GM19438 (cell line): ENCODE results near the gene ZBTB3.
"Not testable (repeated sequence)": the region's sequence is repeated elsewhere in the genome, so short reads cannot be mapped to it uniquely, and the experiment has no call there.

Experiments
- ATAC-seq: cut with Tn5 transposase; IDR thresholded peaks from one replicate; pipeline ENCODE4 v1.9.1; 2021; ENCODE audit warnings: low read depth; ENCODE audit not compliant: unreplicated experiment

Gene ZBTB3

DNA sequence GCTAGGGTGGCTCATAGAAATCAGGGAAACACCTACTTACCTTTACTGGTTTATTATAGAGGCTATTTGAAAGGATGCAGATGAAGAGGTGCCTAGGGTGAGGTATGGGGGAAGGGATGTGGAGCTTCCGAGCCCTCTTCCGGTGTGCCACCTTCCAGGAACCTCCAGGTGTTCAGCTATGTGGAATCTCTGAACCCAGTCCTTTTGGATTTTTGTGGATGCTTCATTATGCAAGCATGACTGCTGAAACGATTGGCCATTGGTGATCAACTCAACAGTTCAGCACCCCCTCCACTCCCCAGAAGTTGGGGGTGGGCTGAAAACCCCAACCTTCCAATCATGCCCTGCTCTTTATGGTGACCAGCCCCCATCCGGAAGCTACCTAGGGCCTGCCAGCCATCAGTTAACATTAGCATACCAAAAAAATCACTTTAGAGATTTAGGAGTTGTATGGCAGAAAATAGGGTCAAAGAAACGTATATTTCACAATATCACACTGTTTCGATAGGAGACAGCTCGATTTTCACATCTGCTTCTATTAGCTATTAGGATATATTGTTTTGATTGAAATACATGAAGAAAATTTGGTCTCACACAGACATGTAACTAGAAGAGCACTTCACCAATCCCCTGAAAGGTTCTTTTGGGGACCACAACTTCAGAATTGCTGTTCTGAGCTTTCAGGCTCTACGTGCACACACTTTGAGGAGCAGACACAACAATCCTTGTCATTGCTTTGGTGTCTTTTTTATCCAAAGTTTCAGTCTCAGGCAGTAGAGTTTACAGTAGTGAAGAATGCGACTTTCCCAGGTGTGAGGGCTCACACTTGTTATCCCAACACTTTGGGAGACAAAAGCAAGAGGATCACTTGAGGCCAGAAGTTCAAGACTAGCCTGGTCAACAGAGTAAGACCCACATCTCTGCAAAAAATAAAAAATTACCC, 4.2 kb upstream of the ZBTB3 start:
- no peak for ATAC-seq

DNA sequence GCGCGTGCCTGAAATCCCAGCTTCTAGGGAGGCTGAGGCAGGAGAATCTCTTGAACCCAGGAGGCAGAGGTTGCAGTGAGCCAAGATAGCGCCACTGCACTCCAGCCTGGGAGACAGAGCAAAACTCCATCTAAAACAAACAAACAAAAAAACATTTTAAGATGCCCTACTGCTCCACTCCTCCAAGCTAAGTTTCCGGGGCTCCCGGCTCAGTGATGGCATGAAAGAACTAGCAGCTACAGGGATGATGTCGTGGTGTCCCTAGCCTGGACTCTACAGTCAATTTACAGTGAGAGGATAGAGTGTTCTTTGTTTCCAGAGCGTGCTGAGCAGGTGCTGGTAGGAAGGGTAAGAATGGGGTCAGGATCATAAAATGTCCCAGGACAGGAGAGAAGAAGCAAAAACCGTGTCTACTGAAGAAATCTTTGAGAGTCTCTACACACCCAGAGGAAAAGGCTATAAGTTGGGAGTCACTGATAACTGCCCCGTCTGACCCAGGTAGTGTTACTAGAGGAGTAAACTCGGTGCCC, 1.2 kb upstream of the ZBTB3 start:
- no peak for ATAC-seq

DNA sequence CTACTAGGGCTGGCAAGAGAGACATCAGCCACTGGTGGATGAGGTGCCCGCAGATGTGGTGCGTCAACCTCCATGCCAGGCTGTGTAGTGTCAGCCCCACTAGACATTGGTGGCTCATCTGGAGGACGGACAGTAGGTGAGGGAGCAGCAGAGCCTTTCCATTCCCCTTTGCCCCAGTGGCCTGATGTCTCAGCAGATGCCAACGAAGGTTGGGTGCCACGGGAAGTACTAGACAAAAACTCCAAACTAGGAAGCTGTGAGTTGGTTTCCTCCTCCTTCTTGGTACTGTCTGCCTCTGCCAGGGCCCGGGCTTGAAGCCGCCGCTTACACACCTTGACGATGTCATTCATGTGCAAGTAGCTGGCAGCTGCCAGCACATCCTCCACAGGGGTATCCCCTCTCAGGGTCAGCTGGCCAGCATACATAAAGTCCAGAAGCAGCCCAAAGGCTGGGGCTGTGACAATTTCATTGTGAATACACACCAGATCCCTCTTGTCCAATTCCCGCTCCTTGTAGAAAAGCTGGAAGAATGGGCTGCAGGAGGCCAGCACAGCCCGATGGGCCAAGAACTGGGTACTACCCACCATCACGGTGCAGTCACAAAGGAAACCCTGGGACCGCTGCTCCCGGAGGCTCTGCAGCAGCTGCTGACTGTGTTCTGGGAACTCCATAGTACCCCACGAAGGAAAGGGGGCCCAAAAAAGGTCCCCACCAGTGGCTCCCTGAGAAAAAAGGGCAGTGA, 795 bp downstream of the ZBTB3 start:
- ATAC-seq: peak; percentile 2

DNA sequence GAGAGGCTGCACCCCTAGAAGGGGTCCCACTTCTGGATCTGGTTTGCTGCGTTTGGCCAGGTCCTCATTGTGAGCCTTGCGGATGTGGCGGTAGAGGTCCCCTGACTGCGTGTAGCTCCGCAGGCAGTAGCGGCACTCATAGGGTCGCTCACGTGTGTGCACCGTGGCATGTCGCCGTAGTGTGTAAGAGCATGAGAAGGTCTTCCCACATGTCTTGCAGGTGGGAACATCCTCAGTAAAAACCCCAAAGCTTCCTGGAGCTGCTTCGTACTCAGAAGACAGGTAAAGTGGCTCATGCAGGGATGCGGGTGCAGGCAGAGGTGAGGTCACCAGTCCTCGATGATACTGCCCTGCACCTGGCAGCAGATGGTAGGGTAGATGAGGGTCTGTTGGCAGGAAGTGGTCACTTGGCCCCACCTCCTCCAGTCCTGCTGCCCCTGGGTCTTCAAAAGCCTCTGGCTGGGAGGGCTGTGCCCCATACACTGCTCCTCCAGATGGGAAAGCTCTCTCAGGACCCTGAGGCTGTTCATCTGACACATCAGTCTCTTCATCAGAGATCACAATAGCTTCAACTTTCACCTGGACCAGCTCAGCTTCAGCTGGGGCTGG, 1.7 kb downstream of the ZBTB3 start:
- no peak for ATAC-seq

DNA sequence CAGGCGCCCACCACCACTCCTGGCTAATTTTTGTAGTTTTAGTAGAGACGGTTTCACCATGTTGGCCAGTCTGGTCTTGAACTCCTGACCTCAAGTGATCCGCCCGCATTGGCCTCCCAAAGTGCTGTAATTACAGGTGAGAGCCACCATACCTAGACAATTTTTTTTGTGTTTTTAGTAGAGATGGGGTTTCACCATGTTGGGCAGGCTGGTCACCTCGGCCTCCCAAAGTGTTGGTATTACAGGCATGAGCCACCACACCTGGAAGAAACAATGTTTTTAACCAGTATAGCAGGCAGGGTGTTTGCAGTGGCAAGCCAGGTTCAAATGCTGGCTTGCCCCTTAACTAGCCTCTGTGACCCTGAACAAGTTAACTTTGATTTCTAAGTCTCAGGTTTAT, 4.0 kb downstream of the ZBTB3 start:
- ATAC-seq: not testable (repeated sequence)

DNA sequence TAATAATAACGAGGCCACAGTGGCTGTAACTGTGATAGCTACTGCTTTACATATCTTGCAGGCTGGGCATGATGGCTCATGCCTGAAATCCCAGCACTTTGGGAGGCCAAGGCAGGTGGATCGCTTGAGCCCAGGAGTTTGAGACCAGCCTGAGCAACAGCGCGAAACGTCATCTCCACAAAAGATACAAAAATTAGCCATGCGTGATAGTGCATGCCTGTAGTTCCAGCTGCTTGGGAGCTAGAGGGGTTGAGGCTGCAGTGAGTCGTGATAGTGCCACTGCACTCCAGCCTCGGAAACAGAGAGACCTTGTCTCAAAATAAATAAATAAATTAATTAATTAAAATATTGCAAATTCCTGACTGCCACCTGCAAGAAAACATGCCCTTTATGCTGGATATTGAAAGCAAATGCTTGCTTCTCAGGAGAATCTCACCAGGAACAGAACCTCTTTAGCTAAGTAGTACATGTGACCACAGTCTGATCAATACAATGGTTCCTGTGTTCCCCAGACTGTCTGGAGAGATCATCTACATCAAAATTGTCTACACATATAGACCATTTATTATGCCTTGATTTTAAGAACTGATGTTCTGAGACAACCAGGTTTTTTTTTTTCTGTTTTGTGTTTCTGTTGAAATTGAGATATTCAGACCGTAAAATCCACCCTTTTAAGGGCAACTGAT, 6.3 kb downstream of the ZBTB3 start:
- ATAC-seq: no peak

DNA sequence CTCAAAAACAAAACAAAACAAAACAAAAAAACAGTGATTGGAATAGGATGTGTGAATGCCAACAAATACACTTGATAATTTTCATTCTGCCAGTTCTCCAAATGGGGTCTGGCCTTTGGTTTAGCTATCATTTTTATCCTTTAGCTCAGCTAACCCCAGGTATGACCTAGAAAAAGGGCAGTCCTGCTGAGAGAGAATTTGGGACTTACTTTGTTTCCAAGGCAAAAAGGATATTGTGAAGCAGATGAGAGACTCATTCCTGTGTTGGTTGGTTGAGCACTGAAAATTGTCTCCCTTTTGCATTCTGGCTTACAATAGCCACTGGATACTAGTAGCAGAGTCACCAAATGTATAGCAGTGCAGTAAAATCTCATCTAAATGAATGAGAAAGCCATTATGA, 16.8 kb downstream of the ZBTB3 start:
- ATAC-seq: no peak

DNA sequence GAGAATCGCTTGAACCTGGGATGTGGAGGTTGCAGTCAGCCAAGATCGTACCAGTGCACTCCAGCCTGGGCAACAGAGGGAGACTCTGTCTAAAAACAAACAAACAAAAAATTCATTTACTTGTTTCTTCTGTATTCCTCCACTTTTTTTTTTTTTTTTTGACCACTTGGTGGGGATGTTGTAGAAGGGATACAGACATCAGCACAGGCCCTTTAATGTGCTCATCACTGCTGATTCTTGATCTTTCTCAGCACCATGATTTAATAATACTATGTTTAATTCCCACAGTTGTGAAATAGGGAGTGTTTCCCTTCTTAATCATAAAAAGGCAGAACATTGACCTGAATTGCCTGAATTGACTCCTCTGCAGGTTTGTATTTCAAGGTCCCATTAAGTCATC, 21.1 kb downstream of the ZBTB3 start:
- no peak for ATAC-seq

DNA sequence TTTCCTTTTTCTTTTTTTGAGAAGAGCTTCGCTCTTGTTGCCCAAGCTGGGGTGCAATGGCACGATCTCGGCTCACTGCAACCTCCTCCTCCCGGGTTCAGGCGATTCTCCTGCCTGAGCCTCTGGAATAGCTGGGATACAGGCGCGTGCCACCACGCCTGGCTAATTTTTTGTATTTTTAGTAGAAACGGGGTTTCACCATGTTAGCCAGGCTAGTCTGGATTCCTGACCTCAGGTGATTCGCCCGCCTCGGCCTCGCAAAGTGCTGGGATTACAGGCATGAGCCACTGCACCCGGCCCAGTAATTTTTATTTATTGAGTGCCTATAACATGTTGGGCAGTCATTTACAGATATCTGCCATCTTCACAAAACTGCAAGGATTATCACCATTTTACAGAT, 23.9 kb downstream of the ZBTB3 start:
- not testable (repeated sequence) for ATAC-seq

DNA sequence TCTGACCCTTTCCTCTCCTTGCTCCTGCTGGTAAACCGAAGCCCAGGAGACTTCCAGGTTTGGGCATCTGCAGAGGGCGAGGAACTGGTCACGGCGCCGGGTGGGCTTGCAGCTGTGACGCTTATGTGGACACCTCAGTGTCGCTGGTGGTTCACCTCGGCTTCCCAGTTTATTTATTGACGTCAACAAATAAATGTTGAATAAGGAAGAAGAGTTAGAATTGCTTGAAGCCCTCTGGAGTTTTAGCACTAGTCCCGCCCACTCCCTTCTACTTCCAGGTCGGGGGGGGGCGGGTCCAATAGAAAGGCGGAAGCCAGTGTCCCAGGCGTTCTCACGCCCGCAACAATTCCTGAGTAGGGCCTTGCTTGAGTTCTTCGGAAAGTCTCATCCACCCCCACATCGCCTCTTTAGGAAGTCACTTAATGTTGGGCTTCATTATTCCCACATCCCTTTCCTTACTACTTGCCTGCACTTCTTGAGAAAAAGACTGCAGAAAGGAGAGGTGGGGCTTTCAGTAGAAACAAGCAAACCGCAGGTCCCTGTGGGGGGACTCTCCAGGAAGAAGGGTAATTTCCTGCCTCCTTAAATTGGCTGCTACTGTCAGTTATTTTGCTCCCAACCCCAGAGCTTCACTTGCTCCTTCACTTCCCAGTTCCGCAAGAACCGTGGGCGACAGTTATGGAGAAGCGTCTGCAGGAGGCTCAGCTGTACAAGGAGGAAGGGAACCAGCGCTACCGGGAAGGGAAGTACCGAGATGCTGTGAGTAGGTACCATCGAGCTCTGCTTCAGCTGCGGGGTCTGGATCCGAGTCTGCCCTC, 25.6 kb downstream of the ZBTB3 start, which contains the start of gene TTC9C:
Gene TTC9C (plus strand): TSS at position 316 of the 818 bp plus-strand sequence. CDS start 363 bp downstream, at position 679.
- peak; percentile 24 for ATAC-seq

DNA sequence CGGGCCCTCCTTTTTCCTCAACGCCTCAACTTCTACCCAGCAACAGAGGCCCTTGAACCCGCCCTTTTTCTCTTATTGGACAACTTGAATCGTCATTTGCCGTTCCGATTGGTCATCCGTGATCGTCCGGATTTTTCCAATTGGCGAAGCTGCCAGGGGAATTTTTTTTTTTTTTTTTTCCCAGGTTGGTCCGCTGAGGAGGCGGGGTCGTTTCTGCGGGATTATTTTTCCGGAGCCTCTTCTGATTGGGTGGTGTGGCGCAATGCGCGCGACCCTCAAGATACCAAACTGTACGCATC, 26.1 kb downstream of the ZBTB3 start:
- peak; percentile 51 for ATAC-seq

DNA sequence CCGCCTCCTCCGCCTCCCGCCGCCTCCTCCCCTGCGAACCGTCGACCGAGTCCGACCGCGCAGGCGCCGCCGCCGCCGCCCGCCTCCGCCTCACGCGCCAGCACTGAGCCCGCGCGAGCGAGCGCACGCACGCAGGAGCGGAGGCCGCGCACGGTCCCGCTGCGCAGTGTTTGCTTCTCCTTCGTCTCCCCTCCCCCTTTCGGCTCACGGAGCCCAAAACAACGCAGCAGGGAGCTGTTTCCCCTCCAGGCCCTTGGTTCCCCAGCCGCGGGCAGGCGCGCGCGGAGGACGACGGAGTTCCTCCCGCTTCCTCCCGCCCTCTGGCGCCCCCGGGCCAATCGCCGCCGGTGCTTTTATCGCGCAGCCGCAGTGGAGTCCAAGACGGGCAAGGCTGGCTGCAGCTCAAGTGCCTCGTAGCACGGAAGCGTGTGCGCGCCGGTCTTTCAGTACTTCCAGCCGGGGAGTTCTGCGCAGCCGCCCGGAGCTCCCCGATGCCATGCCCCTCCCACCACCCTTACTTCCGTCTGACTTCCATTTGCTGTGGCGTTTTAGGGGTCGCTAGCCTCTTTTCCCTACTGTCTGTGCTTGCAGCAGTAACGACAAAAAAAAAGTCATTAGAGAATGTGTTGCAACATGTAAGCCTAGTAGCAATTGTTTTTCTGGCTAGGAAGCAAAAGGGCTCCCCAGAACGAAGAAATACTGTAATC, 26.6 kb downstream of the ZBTB3 start, which contains the start of gene HNRNPUL2:
Gene HNRNPUL2 (minus strand): TSS at position 293 of the 707 bp plus-strand sequence. CDS start 301 bp downstream, outside the sequence.
- peak; percentile 66 for ATAC-seq

DNA sequence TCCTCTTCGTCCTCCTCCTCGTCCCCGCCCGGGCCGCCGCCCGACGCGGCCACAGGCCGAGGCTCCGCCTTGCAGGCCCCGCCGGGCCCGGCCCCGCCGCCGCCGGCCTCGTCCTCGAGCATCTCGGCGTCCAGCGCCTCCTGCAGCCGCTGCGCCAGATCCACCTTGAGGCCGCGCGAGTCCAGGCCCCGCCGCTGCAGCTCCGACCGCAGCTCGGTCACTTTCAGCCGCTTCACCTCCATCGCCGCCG, 27.1 kb downstream of the ZBTB3 start:
- no peak for ATAC-seq

DNA sequence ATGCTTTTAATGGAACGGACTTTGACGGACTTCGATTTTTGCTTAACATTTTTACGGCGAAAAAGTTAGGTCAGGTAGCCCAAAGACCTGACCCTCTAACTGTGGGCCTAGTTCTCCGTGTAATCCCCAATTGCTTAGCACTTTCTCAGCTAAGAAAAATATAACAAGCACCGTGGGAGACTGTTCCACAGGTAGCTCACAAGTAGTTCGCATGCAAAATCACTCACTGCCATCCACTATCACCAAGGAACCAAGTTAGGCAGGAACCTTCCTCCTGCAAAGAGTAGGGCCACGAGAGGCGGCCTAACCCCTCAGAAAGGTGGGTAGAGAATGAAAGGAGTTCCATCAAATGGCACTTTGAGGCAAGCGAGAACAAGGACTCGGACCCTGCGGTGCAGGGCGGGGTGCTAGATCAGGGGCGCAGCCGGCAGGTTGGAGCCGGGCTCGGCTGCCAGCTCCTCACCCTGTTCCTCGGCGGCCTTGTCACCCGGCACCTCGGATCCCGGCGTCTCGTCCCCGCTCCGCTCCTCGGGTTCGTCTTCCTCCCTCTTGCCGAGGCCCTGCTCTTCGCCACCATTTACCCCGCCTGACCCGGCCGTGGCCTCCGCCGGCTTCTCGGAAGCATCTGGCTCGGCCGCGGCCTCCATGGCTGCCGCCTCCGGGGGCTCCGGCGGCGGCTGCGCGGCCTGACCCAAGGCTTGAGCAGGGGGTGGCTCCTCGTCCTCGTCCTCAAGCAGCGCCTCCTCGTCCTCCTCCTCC, 27.6 kb downstream of the ZBTB3 start:
- no peak for ATAC-seq

DNA sequence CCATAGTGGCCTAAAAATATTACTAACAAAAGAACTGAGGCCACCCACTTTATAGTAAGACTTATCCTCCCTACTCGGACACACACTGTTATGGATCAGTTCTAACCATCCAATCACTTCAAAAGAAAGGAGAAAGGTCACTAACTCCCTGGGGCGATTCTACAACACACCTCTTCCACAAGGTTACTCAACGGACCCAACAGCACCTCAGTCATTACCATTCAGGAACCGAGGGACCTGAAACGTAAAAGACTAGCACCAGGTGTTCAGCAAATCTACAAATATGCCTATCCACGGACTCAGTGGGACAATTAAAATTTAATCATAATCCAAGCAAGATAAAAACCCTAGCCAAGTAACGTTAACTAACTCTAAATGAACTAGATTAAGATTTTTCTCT, 28.3 kb downstream of the ZBTB3 start:
- no peak for ATAC-seq

DNA sequence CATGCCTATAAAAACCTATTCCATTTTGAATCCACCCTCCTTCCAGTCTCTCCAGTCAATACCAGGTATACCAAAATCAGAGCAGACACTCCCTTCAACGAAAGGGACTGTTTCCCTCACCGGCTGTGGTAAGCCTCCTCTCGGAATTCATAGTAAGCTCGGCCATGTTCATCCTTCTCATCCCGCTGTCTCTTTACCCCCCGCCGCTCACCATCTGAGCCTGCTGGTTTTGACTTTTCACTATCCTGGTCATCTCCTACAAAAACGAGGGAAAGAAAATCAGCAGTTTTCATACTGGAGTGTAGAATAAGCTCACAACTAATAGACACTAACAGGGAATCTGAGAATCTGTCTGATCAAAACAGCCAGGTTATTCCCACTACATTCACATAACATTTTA, 29.8 kb downstream of the ZBTB3 start:
- ATAC-seq: no peak

DNA sequence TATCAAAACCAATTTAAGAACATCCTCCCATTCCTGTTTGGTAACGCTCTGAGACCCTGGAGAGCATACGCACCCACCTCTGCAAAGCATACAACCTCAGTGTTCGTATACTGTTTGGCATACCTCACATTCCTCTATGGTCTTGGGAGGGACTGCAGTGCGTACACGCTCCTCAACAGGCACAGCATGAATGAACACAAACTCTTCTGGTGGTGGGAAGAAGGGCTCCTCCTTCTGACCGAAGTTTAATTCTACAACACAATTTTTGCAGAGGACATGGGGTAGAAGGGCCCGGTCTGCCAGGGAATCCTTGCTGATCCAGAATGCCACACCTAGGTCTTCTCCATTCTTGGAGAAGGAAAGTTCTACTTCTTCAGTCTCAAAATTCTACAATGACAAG, 32.0 kb downstream of the ZBTB3 start:
- no peak for ATAC-seq

DNA sequence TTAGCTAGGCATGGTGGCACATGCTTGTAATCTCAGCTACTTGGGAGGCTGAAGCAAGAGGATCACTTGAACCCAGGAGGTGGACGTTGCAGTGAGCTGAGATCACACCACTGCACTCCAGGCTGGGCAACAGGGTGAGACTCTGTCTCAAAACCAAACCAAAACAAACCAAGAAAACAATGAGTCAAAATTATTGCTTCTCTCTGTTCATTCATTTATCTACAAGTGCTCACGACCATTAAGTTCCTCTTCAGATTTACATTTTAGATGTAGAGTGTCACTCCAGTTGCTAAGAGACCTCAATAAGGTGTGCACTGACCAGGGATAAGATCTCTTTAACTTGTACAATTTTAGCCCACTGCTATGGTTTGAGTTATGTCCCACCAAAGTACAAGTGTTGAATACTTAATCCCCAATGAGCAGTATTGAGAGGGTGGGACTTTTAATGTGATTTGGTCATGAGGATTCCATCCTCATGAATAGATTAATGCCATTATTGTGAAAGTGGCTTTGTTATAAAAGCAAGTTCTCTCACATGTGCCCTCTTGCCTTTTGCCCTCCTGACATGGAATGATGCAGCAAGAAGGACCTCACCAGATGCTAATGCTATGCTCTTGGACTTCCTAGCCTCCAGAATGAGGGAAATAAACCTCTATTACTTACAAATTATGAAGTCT, 34.5 kb downstream of the ZBTB3 start:
- ATAC-seq: no peak
